ENCODE data around the gene CIITA. TPM values are rescaled to one million over a fixed set of nuclear protein-coding genes. Genes with fewer than 3 reads are reported as not detected.
A peak's percentile ranks its signal among the peaks of the same experiment; 100 is the strongest.

Gene CIITA
- polyA plus RNA-seq, 1 donor, result 11.9 TPM

- H3K36me3 ChIP-seq (ENCODE audit: control insufficient read depth, insufficient read depth, low read length), result no peaks in the 10 kb centered on the region
- no peaks in the 10 kb centered on the region for H3K9me3 ChIP-seq (ENCODE audit: control insufficient read depth, low read depth, low read length)
- no peak for DNase-seq
- H3K27ac ChIP-seq (ENCODE audit: low read length), result no peak overlapping the region
- H3K4me1 ChIP-seq (ENCODE audit: control insufficient read depth, insufficient read depth, low read length), result no peaks in the 10 kb centered on the region
- WGBS (ENCODE audit: insufficient coverage, low lambda C conversion rate), result no CpG with 5 or more reads among the region's 3 CpGs
- H3K27me3 ChIP-seq (ENCODE audit: control insufficient read depth, insufficient read depth, low read length), result no peaks in the 10 kb centered on the region
- no peak overlapping the region for H3K4me3 ChIP-seq (ENCODE audit: low read length)
Observed at GRCh38 chr16:10896165-10896564, 19.2 kb downstream of the CIITA start.

DNA sequence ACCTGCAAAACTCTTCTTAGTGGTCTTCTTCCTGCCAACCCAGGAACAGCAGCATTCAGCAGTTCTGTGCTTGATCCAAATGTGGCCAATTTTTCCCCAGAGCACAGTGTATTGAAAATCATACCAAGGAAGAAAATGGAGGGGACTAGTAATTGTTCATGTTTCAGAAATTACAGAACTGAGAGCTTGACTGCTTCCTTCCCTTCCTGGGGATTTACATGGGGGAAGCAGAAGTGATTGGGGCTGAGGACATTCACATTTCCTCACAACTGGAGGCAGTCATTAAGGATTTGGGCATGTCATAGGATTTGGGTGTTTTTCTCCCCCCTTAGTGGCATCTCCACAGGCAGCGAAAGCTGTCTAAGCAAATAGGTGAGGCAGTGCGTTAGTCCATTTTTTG is 19.7 kb downstream of the CIITA start:
- Histone ChIP-seq H3K4me1 (ENCODE audit: control insufficient read depth, insufficient read depth, low read length) (no peaks in the 10 kb centered on the region), H3K4me3 (ENCODE audit: low read length) (no peak overlapping the region), H3K27ac (ENCODE audit: low read length) (no peak overlapping the region), H3K36me3 (ENCODE audit: control insufficient read depth, insufficient read depth, low read length) (no peaks in the 10 kb centered on the region), H3K27me3 (ENCODE audit: control insufficient read depth, insufficient read depth, low read length) (no peaks in the 10 kb centered on the region), H3K9me3 (ENCODE audit: control insufficient read depth, low read depth, low read length) (no peaks in the 10 kb centered on the region)
- WGBS (ENCODE audit: insufficient coverage, low lambda C conversion rate), result no CpG with 5 or more reads among the region's 2 CpGs
- no peak for DNase-seq

DNA sequence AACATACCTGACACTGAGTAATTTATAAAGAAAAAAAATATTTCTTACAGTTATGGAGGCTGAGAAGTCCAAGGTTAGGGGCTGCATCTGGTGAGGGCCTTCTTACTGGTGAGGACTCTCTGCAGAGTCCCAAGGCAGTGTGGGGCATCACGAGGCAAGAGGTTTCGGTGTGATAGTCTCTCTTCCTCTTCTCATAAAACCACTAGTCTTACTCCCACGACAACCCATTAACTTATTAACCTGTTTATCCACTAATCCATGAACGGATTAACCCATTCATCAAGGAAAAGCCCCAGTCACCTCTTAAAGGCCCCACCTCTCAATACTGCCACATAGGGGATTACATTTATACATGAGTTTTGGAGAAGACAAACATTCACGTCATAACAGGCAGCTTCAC is 20.1 kb downstream of the CIITA start:
- Histone ChIP-seq H3K36me3 (ENCODE audit: control insufficient read depth, insufficient read depth, low read length) (no peaks in the 10 kb centered on the region), H3K4me3 (ENCODE audit: low read length) (no peak overlapping the region), H3K4me1 (ENCODE audit: control insufficient read depth, insufficient read depth, low read length) (no peaks in the 10 kb centered on the region), H3K27ac (ENCODE audit: low read length) (no peak overlapping the region), H3K9me3 (ENCODE audit: control insufficient read depth, low read depth, low read length) (no peaks in the 10 kb centered on the region), H3K27me3 (ENCODE audit: control insufficient read depth, insufficient read depth, low read length) (no peaks in the 10 kb centered on the region)
- WGBS (ENCODE audit: insufficient coverage, low lambda C conversion rate), result no CpG with 5 or more reads among the region's 5 CpGs
- DNase-seq, result no peak

GRCh38 chr16:10902999-10903398 is 26.0 kb downstream of the CIITA start:
- Histone ChIP-seq H3K4me1 (ENCODE audit: control insufficient read depth, insufficient read depth, low read length) (no peaks in the 10 kb centered on the region), H3K36me3 (ENCODE audit: control insufficient read depth, insufficient read depth, low read length) (no peaks in the 10 kb centered on the region), H3K27ac (ENCODE audit: low read length) (no peak overlapping the region), H3K27me3 (ENCODE audit: control insufficient read depth, insufficient read depth, low read length) (no peaks in the 10 kb centered on the region), H3K9me3 (ENCODE audit: control insufficient read depth, low read depth, low read length) (no peaks in the 10 kb centered on the region), H3K4me3 (ENCODE audit: low read length) (no peak overlapping the region)
- no peak for DNase-seq
- 100% methylated on average over 1 of the region's 1 CpG for WGBS (ENCODE audit: insufficient coverage, low lambda C conversion rate)

GRCh38 chr16:10906482-10906881 is 29.5 kb downstream of the CIITA start:
- no peaks in the 10 kb centered on the region for H3K36me3 ChIP-seq (ENCODE audit: control insufficient read depth, insufficient read depth, low read length)
- WGBS (ENCODE audit: insufficient coverage, low lambda C conversion rate), result no CpG with 5 or more reads among the region's 19 CpGs

GRCh38 chr16:10906914-10907756 is 30.1 kb downstream of the CIITA start:
- Histone ChIP-seq H3K4me3 (ENCODE audit: low read length) (no peak overlapping the region), H3K27me3 (ENCODE audit: control insufficient read depth, insufficient read depth, low read length) (peaks cover 2% of the 10 kb centered on the region), H3K9me3 (ENCODE audit: control insufficient read depth, low read depth, low read length) (no peaks in the 10 kb centered on the region), H3K4me1 (ENCODE audit: control insufficient read depth, insufficient read depth, low read length) (no peaks in the 10 kb centered on the region), H3K27ac (ENCODE audit: low read length) (no peak overlapping the region), H3K36me3 (ENCODE audit: control insufficient read depth, insufficient read depth, low read length) (no peaks in the 10 kb centered on the region)
- WGBS (ENCODE audit: insufficient coverage, low lambda C conversion rate), result no CpG with 5 or more reads among the region's 46 CpGs
- no peak for DNase-seq

More at GRCh38 chr16:10906482-10906881, 29.5 kb downstream of the CIITA start:
- Histone ChIP-seq H3K27me3 (ENCODE audit: control insufficient read depth, insufficient read depth, low read length) (peaks cover 2% of the 10 kb centered on the region), H3K4me3 (ENCODE audit: low read length) (no peak overlapping the region), H3K27ac (ENCODE audit: low read length) (no peak overlapping the region), H3K4me1 (ENCODE audit: control insufficient read depth, insufficient read depth, low read length) (no peaks in the 10 kb centered on the region), H3K9me3 (ENCODE audit: control insufficient read depth, low read depth, low read length) (no peaks in the 10 kb centered on the region)
- DNase-seq, result no peak

DNA sequence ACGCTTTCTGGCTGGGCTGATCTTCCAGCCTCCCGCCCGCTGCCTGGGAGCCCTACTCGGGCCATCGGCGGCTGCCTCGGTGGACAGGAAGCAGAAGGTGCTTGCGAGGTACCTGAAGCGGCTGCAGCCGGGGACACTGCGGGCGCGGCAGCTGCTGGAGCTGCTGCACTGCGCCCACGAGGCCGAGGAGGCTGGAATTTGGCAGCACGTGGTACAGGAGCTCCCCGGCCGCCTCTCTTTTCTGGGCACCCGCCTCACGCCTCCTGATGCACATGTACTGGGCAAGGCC is 30.7 kb downstream of the CIITA start:
- no peak overlapping the region for H3K4me3 ChIP-seq (ENCODE audit: low read length)
- no peak overlapping the region for H3K27ac ChIP-seq (ENCODE audit: low read length)
- peaks cover 2% of the 10 kb centered on the region for H3K27me3 ChIP-seq (ENCODE audit: control insufficient read depth, insufficient read depth, low read length)
- no peaks in the 10 kb centered on the region for H3K36me3 ChIP-seq (ENCODE audit: control insufficient read depth, insufficient read depth, low read length)
- H3K9me3 ChIP-seq (ENCODE audit: control insufficient read depth, low read depth, low read length), result no peaks in the 10 kb centered on the region
- no CpG with 5 or more reads among the region's 21 CpGs for WGBS (ENCODE audit: insufficient coverage, low lambda C conversion rate)
- DNase-seq, result no peak
- no peaks in the 10 kb centered on the region for H3K4me1 ChIP-seq (ENCODE audit: control insufficient read depth, insufficient read depth, low read length)

- H3K4me1 ChIP-seq (ENCODE audit: control insufficient read depth, insufficient read depth, low read length), result peaks cover 10% of the 10 kb centered on the region
- H3K27ac ChIP-seq (ENCODE audit: low read length), result no peak overlapping the region
- no peaks in the 10 kb centered on the region for H3K36me3 ChIP-seq (ENCODE audit: control insufficient read depth, insufficient read depth, low read length)
- DNase-seq, result no peak
- peaks cover 2% of the 10 kb centered on the region for H3K27me3 ChIP-seq (ENCODE audit: control insufficient read depth, insufficient read depth, low read length)
- no peaks in the 10 kb centered on the region for H3K9me3 ChIP-seq (ENCODE audit: control insufficient read depth, low read depth, low read length)
- H3K4me3 ChIP-seq (ENCODE audit: low read length), result no peak overlapping the region
Observed at GRCh38 chr16:10911267-10911666, 34.3 kb downstream of the CIITA start.

GRCh38 chr16:10916534-10916933 is 39.5 kb downstream of the CIITA start:
- Histone ChIP-seq H3K27ac (ENCODE audit: low read length) (peak overlapping the region; percentile 71), H3K27me3 (ENCODE audit: control insufficient read depth, insufficient read depth, low read length) (no peaks in the 10 kb centered on the region), H3K9me3 (ENCODE audit: control insufficient read depth, low read depth, low read length) (no peaks in the 10 kb centered on the region), H3K36me3 (ENCODE audit: control insufficient read depth, insufficient read depth, low read length) (peaks cover under 1% of the 10 kb centered on the region), H3K4me1 (ENCODE audit: control insufficient read depth, insufficient read depth, low read length) (peaks cover 14% of the 10 kb centered on the region), H3K4me3 (ENCODE audit: low read length) (no peak overlapping the region)
- DNase-seq, result no peak
- 50% methylated on average over 2 of the region's 3 CpGs for WGBS (ENCODE audit: insufficient coverage, low lambda C conversion rate)

- Histone ChIP-seq H3K27ac (ENCODE audit: low read length) (no peak overlapping the region), H3K4me1 (ENCODE audit: control insufficient read depth, insufficient read depth, low read length) (peaks cover 14% of the 10 kb centered on the region), H3K4me3 (ENCODE audit: low read length) (no peak overlapping the region), H3K27me3 (ENCODE audit: control insufficient read depth, insufficient read depth, low read length) (no peaks in the 10 kb centered on the region), H3K36me3 (ENCODE audit: control insufficient read depth, insufficient read depth, low read length) (peaks cover 8% of the 10 kb centered on the region), H3K9me3 (ENCODE audit: control insufficient read depth, low read depth, low read length) (no peaks in the 10 kb centered on the region)
- no CpG with 5 or more reads among the region's 21 CpGs for WGBS (ENCODE audit: insufficient coverage, low lambda C conversion rate)
- DNase-seq, result peak; percentile 87 to 92
Observed at GRCh38 chr16:10918294-10919002, 41.4 kb downstream of the CIITA start.

DNA sequence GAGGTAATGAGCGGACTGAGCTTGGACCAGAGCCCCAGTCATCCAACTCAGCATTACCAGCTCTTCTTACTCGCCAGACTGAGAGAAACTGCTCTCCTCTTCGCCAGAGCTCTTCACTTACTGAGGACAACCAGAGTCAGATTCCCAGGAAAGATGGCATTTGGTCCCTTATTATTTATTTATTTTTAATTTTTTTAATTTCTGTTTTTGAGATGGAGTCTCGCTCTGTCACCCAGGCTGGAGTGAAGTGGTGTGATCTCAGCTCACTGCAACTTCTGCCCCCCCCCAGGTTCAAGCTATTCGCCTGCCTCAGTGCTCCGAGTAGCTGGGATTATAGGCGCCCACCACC is 42.0 kb downstream of the CIITA start:
- WGBS (ENCODE audit: insufficient coverage, low lambda C conversion rate), result no CpG with 5 or more reads among the region's 7 CpGs
- H3K4me3 ChIP-seq (ENCODE audit: low read length), result no peak overlapping the region
- no peaks in the 10 kb centered on the region for H3K27me3 ChIP-seq (ENCODE audit: control insufficient read depth, insufficient read depth, low read length)
- H3K9me3 ChIP-seq (ENCODE audit: control insufficient read depth, low read depth, low read length), result no peaks in the 10 kb centered on the region
- no peak for DNase-seq
- H3K4me1 ChIP-seq (ENCODE audit: control insufficient read depth, insufficient read depth, low read length), result peaks cover 14% of the 10 kb centered on the region
- H3K36me3 ChIP-seq (ENCODE audit: control insufficient read depth, insufficient read depth, low read length), result peaks cover 8% of the 10 kb centered on the region
- H3K27ac ChIP-seq (ENCODE audit: low read length), result no peak overlapping the region
